ENCODE data around the gene CDON. TPM values are rescaled to one million over a fixed set of nuclear protein-coding genes. Genes with fewer than 3 reads are reported as not detected.

CDON gene
- total and polyA plus RNA-seq, 2 of the 13 experiments (the other 11 are each of a cell fraction or from before 2014, with no cell fraction given), result 9.6 to 12.8 TPM

DNA sequence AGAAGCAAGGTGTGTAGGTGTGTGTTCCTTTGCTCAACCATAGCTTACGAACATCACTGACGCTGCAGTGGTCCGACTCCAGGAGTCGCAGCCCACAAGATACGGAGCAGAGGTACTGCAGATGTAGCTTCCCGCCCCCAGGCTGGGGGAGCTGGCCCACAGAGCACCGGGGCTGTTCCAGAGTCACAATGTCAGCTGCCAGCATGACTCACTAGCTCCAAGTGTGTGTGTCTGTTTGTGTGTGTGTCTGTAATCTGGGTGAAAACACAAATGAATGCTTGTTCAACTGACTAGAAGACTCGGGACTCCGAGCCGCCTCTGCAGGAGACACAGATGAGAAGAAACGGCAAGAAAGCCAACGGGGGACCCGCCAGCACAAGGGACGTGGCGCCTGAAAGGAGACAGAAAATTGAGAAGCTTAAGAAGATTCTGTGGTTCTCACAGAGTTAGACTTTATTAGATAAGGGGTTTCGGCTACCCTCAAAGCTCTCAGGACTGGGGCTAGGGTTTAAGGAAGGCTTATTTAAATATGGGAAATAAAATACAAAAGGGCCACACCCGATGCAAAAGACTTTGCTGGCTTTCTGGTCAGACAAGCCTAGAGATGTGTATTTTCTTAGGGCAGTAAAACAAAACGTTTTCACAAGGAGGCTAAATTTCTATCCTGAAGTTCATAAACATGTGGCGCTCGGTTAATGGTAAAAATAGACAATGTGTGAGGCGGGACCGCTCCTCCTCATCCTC, 106.1 kb downstream of the CDON start (continued):
- no peak for TF ChIP-seq PRMT3 (CRISPR knock-in tag; IDR thresholded peaks at IDR 0.05; ENCODE audit: borderline replicate concordance, low read depth)
- TF ChIP-seq, protein P1, sequence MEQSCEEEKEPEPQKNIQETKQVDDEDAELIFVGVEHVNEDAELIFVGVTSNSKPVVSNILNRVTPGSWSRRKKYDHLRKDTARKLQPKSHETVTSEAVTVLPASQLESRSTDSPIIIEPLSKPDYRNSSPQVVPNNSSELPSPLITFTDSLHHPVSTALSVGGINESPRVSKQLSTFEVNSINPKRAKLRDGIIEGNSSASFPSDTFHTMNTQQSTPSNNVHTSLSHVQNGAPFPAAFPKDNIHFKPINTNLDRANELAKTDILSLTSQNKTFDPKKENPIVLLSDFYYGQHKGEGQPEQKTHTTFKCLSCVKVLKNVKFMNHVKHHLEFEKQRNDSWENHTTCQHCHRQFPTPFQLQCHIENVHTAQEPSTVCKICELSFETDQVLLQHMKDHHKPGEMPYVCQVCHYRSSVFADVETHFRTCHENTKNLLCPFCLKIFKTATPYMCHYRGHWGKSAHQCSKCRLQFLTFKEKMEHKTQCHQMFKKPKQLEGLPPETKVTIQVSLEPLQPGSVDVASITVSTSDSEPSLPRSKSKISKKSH (CRISPR knock-in tag; IDR thresholded peaks at IDR 0.05; ENCODE audit: borderline replicate concordance), result no peak
- TF ChIP-seq, protein P2, sequence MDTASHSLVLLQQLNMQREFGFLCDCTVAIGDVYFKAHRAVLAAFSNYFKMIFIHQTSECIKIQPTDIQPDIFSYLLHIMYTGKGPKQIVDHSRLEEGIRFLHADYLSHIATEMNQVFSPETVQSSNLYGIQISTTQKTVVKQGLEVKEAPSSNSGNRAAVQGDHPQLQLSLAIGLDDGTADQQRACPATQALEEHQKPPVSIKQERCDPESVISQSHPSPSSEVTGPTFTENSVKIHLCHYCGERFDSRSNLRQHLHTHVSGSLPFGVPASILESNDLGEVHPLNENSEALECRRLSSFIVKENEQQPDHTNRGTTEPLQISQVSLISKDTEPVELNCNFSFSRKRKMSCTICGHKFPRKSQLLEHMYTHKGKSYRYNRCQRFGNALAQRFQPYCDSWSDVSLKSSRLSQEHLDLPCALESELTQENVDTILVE (CRISPR knock-in tag; IDR thresholded peaks at IDR 0.05), result no peak
- no peak for TF ChIP-seq SKI (IDR thresholded peaks at IDR 0.05; ENCODE audit: partially characterized antibody)

DNA sequence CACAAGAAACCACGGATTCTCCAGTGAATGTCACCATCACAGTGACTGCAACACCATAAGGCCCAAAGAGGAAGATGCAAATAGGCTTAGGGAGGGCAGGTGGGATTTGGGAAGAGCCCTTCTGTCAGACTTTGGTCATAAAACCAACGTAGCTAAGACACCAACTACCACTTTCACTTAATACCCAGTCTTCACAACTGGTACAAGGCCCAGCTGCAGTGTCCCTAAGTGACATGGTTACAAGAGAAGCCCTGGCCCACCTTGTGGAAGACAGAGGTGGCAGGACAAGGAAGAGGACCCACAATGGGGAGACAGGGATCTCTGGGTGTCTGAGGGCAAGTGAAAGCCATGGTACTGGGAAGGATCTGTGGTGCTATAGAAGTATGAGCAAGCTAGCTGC, 106.8 kb downstream of the CDON start:
- in situ Hi-C loops (cut with HindIII; ENCODE audit: extremely low pct_ligation_motif_present, low pct_unique_long_range_greater_than_20kb), result no loop called here
- H2AFZ ChIP-seq (ENCODE audit: low read length), result no peak overlapping the region
- 83% methylated on average over 2 of the region's 2 CpGs for WGBS (ENCODE audit: low lambda C conversion rate)
- TF ChIP-seq SYNCRIP (IDR thresholded peaks at IDR 0.05; ENCODE audit: insufficient read depth, low read depth, low read length) (no peak), CEBPB (IDR thresholded peaks at IDR 0.05; ENCODE audit: borderline replicate concordance, low read depth, low read length) (no peak), ZNF569 (CRISPR knock-in tag; IDR thresholded peaks at IDR 0.05; ENCODE audit: borderline replicate concordance) (no peak), KLF6 (CRISPR knock-in tag; IDR thresholded peaks at IDR 0.05) (no peak), KDM4B (CRISPR knock-in tag; IDR thresholded peaks at IDR 0.05) (no peak), ERF (CRISPR knock-in tag; IDR thresholded peaks at IDR 0.05) (no peak), IRF2 (CRISPR knock-in tag; IDR thresholded peaks at IDR 0.05) (no peak), ZNF788 (CRISPR knock-in tag; IDR thresholded peaks at IDR 0.05; ENCODE audit: borderline replicate concordance) (no peak), SETDB1 (CRISPR knock-in tag; IDR thresholded peaks at IDR 0.05; ENCODE audit: borderline replicate concordance) (no peak)
- TF ChIP-seq, protein P3, sequence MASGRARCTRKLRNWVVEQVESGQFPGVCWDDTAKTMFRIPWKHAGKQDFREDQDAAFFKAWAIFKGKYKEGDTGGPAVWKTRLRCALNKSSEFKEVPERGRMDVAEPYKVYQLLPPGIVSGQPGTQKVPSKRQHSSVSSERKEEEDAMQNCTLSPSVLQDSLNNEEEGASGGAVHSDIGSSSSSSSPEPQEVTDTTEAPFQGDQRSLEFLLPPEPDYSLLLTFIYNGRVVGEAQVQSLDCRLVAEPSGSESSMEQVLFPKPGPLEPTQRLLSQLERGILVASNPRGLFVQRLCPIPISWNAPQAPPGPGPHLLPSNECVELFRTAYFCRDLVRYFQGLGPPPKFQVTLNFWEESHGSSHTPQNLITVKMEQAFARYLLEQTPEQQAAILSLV (CRISPR knock-in tag; IDR thresholded peaks at IDR 0.05; ENCODE audit: borderline replicate concordance), result no peak
- TF ChIP-seq, protein P4, sequence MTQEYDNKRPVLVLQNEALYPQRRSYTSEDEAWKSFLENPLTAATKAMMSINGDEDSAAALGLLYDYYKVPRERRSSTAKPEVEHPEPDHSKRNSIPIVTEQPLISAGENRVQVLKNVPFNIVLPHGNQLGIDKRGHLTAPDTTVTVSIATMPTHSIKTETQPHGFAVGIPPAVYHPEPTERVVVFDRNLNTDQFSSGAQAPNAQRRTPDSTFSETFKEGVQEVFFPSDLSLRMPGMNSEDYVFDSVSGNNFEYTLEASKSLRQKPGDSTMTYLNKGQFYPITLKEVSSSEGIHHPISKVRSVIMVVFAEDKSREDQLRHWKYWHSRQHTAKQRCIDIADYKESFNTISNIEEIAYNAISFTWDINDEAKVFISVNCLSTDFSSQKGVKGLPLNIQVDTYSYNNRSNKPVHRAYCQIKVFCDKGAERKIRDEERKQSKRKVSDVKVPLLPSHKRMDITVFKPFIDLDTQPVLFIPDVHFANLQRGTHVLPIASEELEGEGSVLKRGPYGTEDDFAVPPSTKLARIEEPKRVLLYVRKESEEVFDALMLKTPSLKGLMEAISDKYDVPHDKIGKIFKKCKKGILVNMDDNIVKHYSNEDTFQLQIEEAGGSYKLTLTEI (CRISPR knock-in tag; conservative IDR thresholded peaks at IDR 0.05), result no peak

More for the DNA sequence above, 106.8 kb downstream of the CDON start:
- no peaks in the 10 kb centered on the region for H3K9me3 ChIP-seq (ENCODE audit: low read length)
- H3K27me3 ChIP-seq (ENCODE audit: control insufficient read depth in 1 of 2, insufficient read depth in 2 of 2, low read length in 2 of 2), result no peaks in the 10 kb centered on the region
- H3K36me3 ChIP-seq (replicated peaks in 1 of 2; ENCODE audit: control insufficient read depth in 1 of 2, insufficient read depth in 2 of 2, low read length in 2 of 2), result peaks cover 0 to 18% of the 10 kb centered on the region in 2 experiments; a peak in 2 of 5 replicates
- DNase-seq (ENCODE audit: low spot score) (no peak), ATAC-seq (no peak), FAIRE-seq (no peak)
- no peak overlapping the region for H3K9ac ChIP-seq (ENCODE audit: insufficient read depth, low read depth, low read length)
- intact Hi-C loops (cut with micrococcal nuclease; ENCODE audit: unreplicated experiment), result no loop called here
- CTCF ChIA-PET (ENCODE audit: low intra/inter-chr PET ratio, low total read pairs), result no interaction called here
- no peaks in the 10 kb centered on the region for H4K20me1 ChIP-seq (ENCODE audit: insufficient read depth, low read length)
- no TSS peak for BruUV-seq (replicated peaks)
- no peak overlapping the region for H3K27ac ChIP-seq (ENCODE audit: extremely low read length, insufficient read depth, low read length)
- POLR2A ChIA-PET, result no interaction called here
- no peak overlapping the region for H3K4me3 ChIP-seq (replicated peaks in 1 of 3; ENCODE audit: insufficient read depth in 1 of 3, low read depth in 2 of 3, low read length in 3 of 3)
- H3K4me1 ChIP-seq (ENCODE audit: insufficient read depth, low read length), result no peaks in the 10 kb centered on the region
- no peak overlapping the region for H3K4me2 ChIP-seq (ENCODE audit: low read depth, low read length)
- H3K79me2 ChIP-seq (ENCODE audit: insufficient read depth, low read length), result no peaks in the 10 kb centered on the region

All from HepG2 (cell line).